CD14-positive monocyte (primary cell): ENCODE measurements around the gene GMDS. TPM values are rescaled to one million over a fixed set of nuclear protein-coding genes. Genes with fewer than 3 reads are reported as not detected.

Experiments used
- DNase-seq, 3 donors: peaks; one replicate each; pipeline ENCODE4 v3.0.0-alpha.2; 2011 to 2022
- H2AFZ ChIP-seq: 2 replicates; pipeline ENCODE4 v1.6.0; 2012; ENCODE audit warnings: mild to moderate bottlenecking, low read depth, low read length, inconsistent platforms; ENCODE audit not compliant: insufficient read depth, poor library complexity, severe bottlenecking
- H3K27ac ChIP-seq, 2 donors: 1 replicate in 1 of 2; 2 replicates in 1 of 2; pipeline ENCODE4 v1.5.1; 2012 to 2013; ENCODE audit warnings: low read length in 2 of 2, control low read depth in 1 of 2, inconsistent platforms in 1 of 2, low read depth in 1 of 2, mild to moderate bottlenecking in 1 of 2
- H3K27me3 ChIP-seq, 2 donors: one replicate each; pipeline versions ENCODE4 v1.6.0 to v1.6.1; 2011 to 2013; ENCODE audit warnings: low read length in 2 of 2; ENCODE audit not compliant: control insufficient read depth in 2 of 2, insufficient read depth in 2 of 2
- H3K36me3 ChIP-seq, 2 donors: replicated peaks in 1 of 2; 1 replicate in 1 of 2; 2 replicates in 1 of 2; pipeline versions ENCODE4 v1.5.1 to v1.6.1; 2012 to 2013; ENCODE audit warnings: low read length in 2 of 2, control low read depth in 1 of 2, inconsistent platforms in 1 of 2, mild to moderate bottlenecking in 1 of 2; ENCODE audit not compliant: insufficient read depth in 2 of 2, control insufficient read depth in 1 of 2
- H3K4me1 ChIP-seq, 2 donors: 1 replicate in 1 of 2; 2 replicates in 1 of 2; pipeline versions ENCODE4 v1.5.1 to v1.6.1; 2012 to 2013; ENCODE audit warnings: low read length in 2 of 2, control low read depth in 1 of 2, inconsistent platforms in 1 of 2, mild to moderate bottlenecking in 1 of 2, moderate library complexity in 1 of 2; ENCODE audit not compliant: insufficient read depth in 2 of 2, control insufficient read depth in 1 of 2
- H3K4me2 ChIP-seq: replicated peaks from 2 replicates; pipeline ENCODE3; 2012; ENCODE audit warnings: low read length, moderate library complexity, mild to moderate bottlenecking; ENCODE audit not compliant: poor library complexity, severe bottlenecking; ENCODE audit errors: extremely low read depth
- H3K4me3 ChIP-seq, 3 experiments: fragments of 200-600 bp in 1 of 3; sonication (generic) in 1 of 3; replicated peaks in 1 of 3; 1 replicate in 2 of 3; 2 replicates in 1 of 3; pipeline ENCODE4 v1.5.1; 2011 to 2013; ENCODE audit warnings: low read length in 3 of 3, mild to moderate bottlenecking in 3 of 3, control low read depth in 2 of 3, low read depth in 2 of 3, inconsistent platforms in 1 of 3, moderate library complexity in 1 of 3
- H3K79me2 ChIP-seq: 2 replicates; pipeline ENCODE4 v1.6.0; 2012; ENCODE audit warnings: mild to moderate bottlenecking, control low read depth, inconsistent platforms, low read length, moderate library complexity; ENCODE audit not compliant: insufficient read depth
- H3K9ac ChIP-seq: 2 replicates; pipeline ENCODE4 v1.6.0; 2017; ENCODE audit warnings: low read length, mild to moderate bottlenecking; ENCODE audit not compliant: insufficient read depth, poor library complexity, severe bottlenecking
- H3K9me3 ChIP-seq, 2 donors: replicated peaks in 1 of 2; 1 replicate in 1 of 2; 2 replicates in 1 of 2; pipeline versions ENCODE4 v1.5.1 to v1.6.1; 2012 to 2013; ENCODE audit warnings: low read length in 2 of 2, control low read depth in 1 of 2; ENCODE audit not compliant: control insufficient read depth in 1 of 2, insufficient read depth in 1 of 2
- H4K20me1 ChIP-seq: 2 replicates; pipeline ENCODE4 v1.6.0; 2012; ENCODE audit warnings: mild to moderate bottlenecking, low read length, control low read depth, moderate library complexity; ENCODE audit not compliant: insufficient read depth
- H3K27ac Mint-ChIP-seq, 7 donors: one replicate each; pipeline ENCODE4 v1.8.0; 2020; ENCODE audit warnings: mild to moderate bottlenecking in 7 of 7, mixed read lengths in 7 of 7, moderate library complexity in 6 of 7, inconsistent platforms in 2 of 7
- H3K27me3 Mint-ChIP-seq, 3 donors: one replicate each; pipeline ENCODE4 v1.8.0; 2021 to 2022; ENCODE audit warnings: low read depth in 3 of 3, mild to moderate bottlenecking in 3 of 3, mixed read lengths in 3 of 3, moderate library complexity in 3 of 3, inconsistent platforms in 1 of 3
- H3K36me3 Mint-ChIP-seq, 2 donors: one replicate each; pipeline ENCODE4 v1.8.0; 2020; ENCODE audit warnings: mixed read lengths in 2 of 2, inconsistent platforms in 1 of 2, mild to moderate bottlenecking in 1 of 2
- H3K4me1 Mint-ChIP-seq: one replicate; pipeline ENCODE4 v1.8.0; 2020; ENCODE audit warnings: mild to moderate bottlenecking, mixed read lengths
- H3K4me3 Mint-ChIP-seq, 2 donors: one replicate each; pipeline ENCODE4 v1.8.0; 2020; ENCODE audit warnings: mild to moderate bottlenecking in 2 of 2, mixed read lengths in 2 of 2, moderate library complexity in 1 of 2
- H3K9me3 Mint-ChIP-seq, 7 donors: one replicate each; pipeline ENCODE4 v1.8.0; 2020 to 2022; ENCODE audit warnings: mixed read lengths in 7 of 7, mild to moderate bottlenecking in 6 of 7, moderate library complexity in 6 of 7, inconsistent platforms in 2 of 7
- WGBS: methylation state at CpG from one replicate; pipeline ENCODE4 v1.1.5; 2013; ENCODE audit warnings: missing lambda C conversion rate; ENCODE audit not compliant: insufficient coverage; 5-methylcytosine and 5-hydroxymethylcytosine counted together
- intact Hi-C, 2 donors: fragments of 100-400 bp; cut with micrococcal nuclease; formaldehyde crosslinking; loops; one replicate each; pipeline versions ENCODE4 v1.15.0 to v1.15.1; 2023
- polyA plus RNA-seq, 3 donors: library from polyadenylated mRNA; depleted of rRNA in 1 of 3; unstranded in 2 of 3; stranded (reverse) in 1 of 3; fragments of 300-500 nt in 2 of 3; fragments of >200 nt in 1 of 3; fragmentation: Illumina TruSeq in 2 of 3; gene quantifications; 1 replicate in 2 of 3; 2 replicates in 1 of 3; pipeline ENCODE4 v1.2.3, GENCODE V29; 2012 to 2021
- TF ChIP-seq, protein P1 (sequence below): fragments of 200-600 bp; IDR thresholded peaks from one replicate; pipeline ENCODE4 v1.8.0; 2022; ENCODE audit warnings: antibody characterized with exemption, mild to moderate bottlenecking

GMDS gene
- polyA plus RNA-seq, 3 donors: 10.5 to 19.9 (median 17.6) TPM

DNA sequence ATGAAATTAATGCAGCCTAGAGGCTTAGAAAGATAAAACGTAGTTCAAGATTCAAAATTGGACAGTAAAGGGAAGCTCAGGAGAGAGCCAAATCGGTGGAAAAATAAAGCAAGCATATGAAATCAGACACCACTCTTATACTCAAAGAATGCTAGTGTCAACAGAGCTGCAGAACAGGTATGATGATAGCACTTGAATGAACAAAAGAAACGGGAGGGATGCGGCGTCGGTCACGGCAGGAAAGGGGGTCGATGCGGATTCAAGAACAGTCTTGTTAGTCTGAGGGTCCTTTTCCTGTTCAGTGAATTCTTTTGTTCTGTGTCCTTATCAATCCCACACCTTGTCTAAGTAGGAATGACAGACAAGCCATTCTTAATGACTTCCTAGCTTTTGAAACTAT, 521.3 kb downstream of the GMDS start:
- Mint-ChIP-seq H3K27ac (peak overlapping the region in 2 of 7 donors; percentile 14 to 29), H3K36me3 (peaks cover 0 to 11% of the 10 kb centered on the region in 2 donors), H3K4me3 (peak overlapping the region in 1 of 2 donors; percentile 82), H3K9me3 (no peaks in the 10 kb centered on the region), H3K4me1 (peaks cover 20% of the 10 kb centered on the region), H3K27me3 (peaks cover 0 to 2% (median 0%) of the 10 kb centered on the region in 3 donors)
- Histone ChIP-seq H3K27ac (peak overlapping the region in 1 of 2 donors; percentile 78), H3K27me3 (no peaks in the 10 kb centered on the region), H4K20me1 (no peaks in the 10 kb centered on the region), H3K9me3 (no peaks in the 10 kb centered on the region), H3K4me1 (peaks cover 17 to 21% of the 10 kb centered on the region in 2 donors), H3K9ac (no peak overlapping the region), H3K4me3 (peak overlapping the region in 1 of 3 experiments; percentile 46), H3K79me2 (no peaks in the 10 kb centered on the region), H3K36me3 (no peaks in the 10 kb centered on the region), H3K4me2 (peak overlapping the region; percentile 46), H2AFZ (peak overlapping the region; percentile 56)
- no peak for DNase-seq
- WGBS: no CpG with 5 or more reads among the region's 9 CpGs
- intact Hi-C loops: no loop called here
- TF ChIP-seq, protein P1, sequence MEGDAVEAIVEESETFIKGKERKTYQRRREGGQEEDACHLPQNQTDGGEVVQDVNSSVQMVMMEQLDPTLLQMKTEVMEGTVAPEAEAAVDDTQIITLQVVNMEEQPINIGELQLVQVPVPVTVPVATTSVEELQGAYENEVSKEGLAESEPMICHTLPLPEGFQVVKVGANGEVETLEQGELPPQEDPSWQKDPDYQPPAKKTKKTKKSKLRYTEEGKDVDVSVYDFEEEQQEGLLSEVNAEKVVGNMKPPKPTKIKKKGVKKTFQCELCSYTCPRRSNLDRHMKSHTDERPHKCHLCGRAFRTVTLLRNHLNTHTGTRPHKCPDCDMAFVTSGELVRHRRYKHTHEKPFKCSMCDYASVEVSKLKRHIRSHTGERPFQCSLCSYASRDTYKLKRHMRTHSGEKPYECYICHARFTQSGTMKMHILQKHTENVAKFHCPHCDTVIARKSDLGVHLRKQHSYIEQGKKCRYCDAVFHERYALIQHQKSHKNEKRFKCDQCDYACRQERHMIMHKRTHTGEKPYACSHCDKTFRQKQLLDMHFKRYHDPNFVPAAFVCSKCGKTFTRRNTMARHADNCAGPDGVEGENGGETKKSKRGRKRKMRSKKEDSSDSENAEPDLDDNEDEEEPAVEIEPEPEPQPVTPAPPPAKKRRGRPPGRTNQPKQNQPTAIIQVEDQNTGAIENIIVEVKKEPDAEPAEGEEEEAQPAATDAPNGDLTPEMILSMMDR: no peak

DNA sequence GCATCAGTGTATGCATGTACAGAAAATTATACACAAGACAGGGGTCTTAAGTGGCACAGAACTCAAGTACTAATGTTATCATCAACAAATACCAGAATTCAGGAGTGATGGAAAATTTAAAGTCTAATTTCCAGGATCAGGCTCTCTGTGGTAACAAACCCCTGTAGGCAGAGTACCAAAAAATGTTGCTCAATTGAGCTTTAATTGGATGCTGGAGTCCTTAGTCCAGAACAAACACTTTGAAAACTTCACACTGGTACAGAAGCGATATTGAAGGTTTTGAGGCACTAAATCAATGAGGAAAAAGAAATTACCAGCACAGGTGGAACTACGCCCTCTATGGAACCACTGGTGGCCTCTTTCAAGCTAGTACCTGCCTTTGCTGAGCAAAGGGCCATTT, 522.6 kb downstream of the GMDS start:
- Mint-ChIP-seq H3K27me3 (peaks cover 0 to 2% (median 0%) of the 10 kb centered on the region in 3 donors), H3K4me1 (peaks cover 20% of the 10 kb centered on the region), H3K27ac (no peak overlapping the region), H3K4me3 (no peak overlapping the region), H3K36me3 (peaks cover 0 to 11% of the 10 kb centered on the region in 2 donors), H3K9me3 (no peaks in the 10 kb centered on the region)
- H4K20me1 ChIP-seq: no peaks in the 10 kb centered on the region
- TF ChIP-seq, protein P1: no peak
- H3K36me3 ChIP-seq: no peaks in the 10 kb centered on the region
- no CpG with 5 or more reads among the region's 2 CpGs for WGBS
- no peak overlapping the region for H3K9ac ChIP-seq
- H3K79me2 ChIP-seq: no peaks in the 10 kb centered on the region
- peaks cover 17 to 21% of the 10 kb centered on the region in 2 donors for H3K4me1 ChIP-seq
- intact Hi-C loops: no loop called here
- H2AFZ ChIP-seq: no peak overlapping the region
- H3K27ac ChIP-seq: no peak overlapping the region
- H3K4me2 ChIP-seq: no peak overlapping the region
- no peaks in the 10 kb centered on the region for H3K27me3 ChIP-seq
- no peak for DNase-seq
- H3K4me3 ChIP-seq: no peak overlapping the region
- H3K9me3 ChIP-seq: no peaks in the 10 kb centered on the region
